ENCODE results near the gene GIT2. TPM values are rescaled to one million over a fixed set of nuclear protein-coding genes. Genes with fewer than 3 reads are reported as not detected.
"Not testable (repeated sequence)": the region's sequence is repeated elsewhere in the genome, so short reads cannot be mapped to it uniquely, and the experiment has no call there.

Gene GIT2
- total RNA-seq, 4 donors from 2014 or later = 25.3 to 64.0 (median 44.0) TPM

GRCh38 chr12:109932878-109933503 is 63.2 kb downstream of the GIT2 start:
- in situ Hi-C loops (cut with MboI; ENCODE audit: low pct_ligation_motif_present in 1 of 4, low pct_unique_long_range_greater_than_20kb in 1 of 4, low sequenced_read_pairs in 3 of 4) (no loop called here), intact Hi-C loops (cut with DNase I; ENCODE audit: low total_unique reads) (no loop called here)
- WGBS, 2 donors (ENCODE audit: low coverage in 1 of 2) = 66 to 72% methylated on average over 11 to 14 of the region's 14 CpGs
- Histone ChIP-seq H3K9me3 (no peaks in the 10 kb centered on the region), H3K4me1 (peaks cover 0 to 9% (median 3%) of the 10 kb centered on the region in 4 donors), H3K4me3 (no peak overlapping the region), H3K36me3 (peaks cover 0 to 49% (median 24%) of the 10 kb centered on the region in 4 donors), H3K27me3 (no peaks in the 10 kb centered on the region), H3K27ac (peak overlapping the region in 3 of 4 donors; percentile 7 to 30 (median 21))
- peak in 1 of 3 donors; percentile 44 for TF ChIP-seq POLR2AphosphoS5 (IDR thresholded peaks at IDR 0.05)
- TF ChIP-seq EP300 (IDR thresholded peaks at IDR 0.05; ENCODE audit: low read depth) = no peak
- no peak for TF ChIP-seq POLR2A (IDR thresholded peaks at IDR 0.05)
- DNase-seq = no peak

DNA sequence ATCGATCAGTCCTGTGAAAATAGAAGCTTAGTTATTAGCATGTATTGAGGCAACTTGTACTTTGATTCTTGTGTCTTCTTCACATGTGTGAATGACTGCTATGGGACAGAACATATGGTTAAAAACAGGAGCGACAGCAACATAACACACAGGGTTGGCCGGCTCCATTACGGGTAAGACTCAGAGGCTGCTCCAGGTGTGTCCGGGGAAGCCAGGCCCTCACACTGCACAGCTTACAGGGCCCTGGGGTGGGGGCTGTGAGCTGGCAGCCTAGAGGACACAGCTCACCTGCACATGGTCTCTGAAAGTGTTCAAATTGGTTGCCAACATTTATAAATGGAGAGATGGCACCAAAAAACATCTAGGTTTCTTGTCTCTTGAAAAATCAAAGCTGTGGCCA is 65.0 kb downstream of the GIT2 start:
- WGBS, 2 donors (ENCODE audit: low coverage in 1 of 2) = 92 to 100% methylated on average over 1 to 5 of the region's 5 CpGs
- Histone ChIP-seq H3K27ac (no peak overlapping the region), H3K27me3 (no peaks in the 10 kb centered on the region), H3K36me3 (peaks cover 0 to 34% (median 16%) of the 10 kb centered on the region in 4 donors), H3K4me1 (peaks cover 0 to 9% (median 3%) of the 10 kb centered on the region in 4 donors), H3K9me3 (no peaks in the 10 kb centered on the region), H3K4me3 (no peak overlapping the region)
- intact Hi-C loops (cut with DNase I; ENCODE audit: low total_unique reads) (no loop called here), in situ Hi-C loops (cut with MboI; ENCODE audit: low pct_ligation_motif_present in 1 of 4, low pct_unique_long_range_greater_than_20kb in 1 of 4, low sequenced_read_pairs in 3 of 4) (no loop called here)
- no peak for TF ChIP-seq POLR2A (IDR thresholded peaks at IDR 0.05)
- TF ChIP-seq EP300 (IDR thresholded peaks at IDR 0.05; ENCODE audit: low read depth) = no peak
- no peak for DNase-seq

GRCh38 chr12:109930028-109930800 is 66.0 kb downstream of the GIT2 start:
- Histone ChIP-seq H3K36me3 (peaks cover 0 to 29% (median 13%) of the 10 kb centered on the region in 4 donors), H3K9me3 (no peaks in the 10 kb centered on the region), H3K4me1 (peaks cover 0 to 9% (median 3%) of the 10 kb centered on the region in 4 donors), H3K27ac (no peak overlapping the region), H3K27me3 (no peaks in the 10 kb centered on the region), H3K4me3 (no peak overlapping the region)
- intact Hi-C loops (cut with DNase I; ENCODE audit: low total_unique reads) (no loop called here), in situ Hi-C loops (cut with MboI; ENCODE audit: low pct_ligation_motif_present in 1 of 4, low pct_unique_long_range_greater_than_20kb in 1 of 4, low sequenced_read_pairs in 3 of 4) (no loop called here)
- 37 to 75% methylated on average over 4 to 16 of the region's 16 CpGs for WGBS, 2 donors (ENCODE audit: low coverage in 1 of 2)
- no peak for DNase-seq
- TF ChIP-seq, protein P1, sequence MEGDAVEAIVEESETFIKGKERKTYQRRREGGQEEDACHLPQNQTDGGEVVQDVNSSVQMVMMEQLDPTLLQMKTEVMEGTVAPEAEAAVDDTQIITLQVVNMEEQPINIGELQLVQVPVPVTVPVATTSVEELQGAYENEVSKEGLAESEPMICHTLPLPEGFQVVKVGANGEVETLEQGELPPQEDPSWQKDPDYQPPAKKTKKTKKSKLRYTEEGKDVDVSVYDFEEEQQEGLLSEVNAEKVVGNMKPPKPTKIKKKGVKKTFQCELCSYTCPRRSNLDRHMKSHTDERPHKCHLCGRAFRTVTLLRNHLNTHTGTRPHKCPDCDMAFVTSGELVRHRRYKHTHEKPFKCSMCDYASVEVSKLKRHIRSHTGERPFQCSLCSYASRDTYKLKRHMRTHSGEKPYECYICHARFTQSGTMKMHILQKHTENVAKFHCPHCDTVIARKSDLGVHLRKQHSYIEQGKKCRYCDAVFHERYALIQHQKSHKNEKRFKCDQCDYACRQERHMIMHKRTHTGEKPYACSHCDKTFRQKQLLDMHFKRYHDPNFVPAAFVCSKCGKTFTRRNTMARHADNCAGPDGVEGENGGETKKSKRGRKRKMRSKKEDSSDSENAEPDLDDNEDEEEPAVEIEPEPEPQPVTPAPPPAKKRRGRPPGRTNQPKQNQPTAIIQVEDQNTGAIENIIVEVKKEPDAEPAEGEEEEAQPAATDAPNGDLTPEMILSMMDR (IDR thresholded peaks at IDR 0.05) = no peak
- TF ChIP-seq POLR2A (IDR thresholded peaks at IDR 0.05) (no peak), POLR2AphosphoS5 (IDR thresholded peaks at IDR 0.05) (no peak), EP300 (IDR thresholded peaks at IDR 0.05; ENCODE audit: low read depth) (no peak)

GRCh38 chr12:109929326-109929725 is 66.8 kb downstream of the GIT2 start:
- H3K9me3 ChIP-seq; H3K4me1 ChIP-seq; DNase-seq; H3K27ac ChIP-seq; intact Hi-C loops (cut with DNase I; ENCODE audit: low total_unique reads); H3K27me3 ChIP-seq; H3K4me3 ChIP-seq: not testable (repeated sequence)
- 80 to 87% methylated on average over 12 to 14 of the region's 14 CpGs for WGBS, 2 donors (ENCODE audit: low coverage in 1 of 2)
- in situ Hi-C loops (cut with MboI; ENCODE audit: low pct_ligation_motif_present in 1 of 4, low pct_unique_long_range_greater_than_20kb in 1 of 4, low sequenced_read_pairs in 3 of 4) = loop anchor here in 1 of 4 donors (10.0 kb wide), 1 partner anchor 75 kb away; no protein-coding TSS in a partner anchor
- H3K36me3 ChIP-seq = peaks cover 0 to 29% (median 13%) of the 10 kb centered on the region in 4 donors

DNA sequence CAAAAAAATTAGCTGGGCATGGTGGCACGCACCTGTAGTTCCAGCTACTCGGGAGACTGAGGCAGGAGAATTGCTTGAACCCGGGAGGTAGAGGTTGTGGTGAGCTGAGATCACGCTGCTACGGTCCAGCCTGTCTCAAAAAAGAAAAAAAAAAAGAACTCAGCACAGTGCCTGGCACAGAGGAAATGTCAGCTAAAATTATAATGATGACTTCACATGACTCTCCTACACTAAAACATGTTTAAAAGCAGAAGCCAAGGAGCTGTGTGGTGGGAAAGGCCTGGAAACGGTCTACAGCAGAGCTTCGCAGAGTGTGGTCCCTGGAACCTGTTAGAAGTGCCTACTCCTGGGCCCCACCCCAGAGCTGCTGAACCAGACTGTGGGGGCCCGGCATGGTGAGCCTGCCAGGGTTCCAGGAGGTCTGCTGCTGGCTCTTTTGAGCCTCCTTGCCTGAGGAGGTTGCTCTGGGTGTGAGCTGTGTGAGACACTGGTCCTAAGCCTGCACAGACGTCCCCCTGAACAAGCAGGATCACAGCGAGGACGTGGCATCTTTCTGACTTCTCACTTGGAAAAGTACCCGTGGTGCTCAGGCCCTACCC is 68.0 kb downstream of the GIT2 start:
- intact Hi-C loops (cut with DNase I; ENCODE audit: low total_unique reads) (no loop called here), in situ Hi-C loops (cut with MboI; ENCODE audit: low pct_ligation_motif_present in 1 of 4, low pct_unique_long_range_greater_than_20kb in 1 of 4, low sequenced_read_pairs in 3 of 4) (loop anchor here in 1 of 4 donors (10.0 kb wide), 1 partner anchor 73 kb away; no protein-coding TSS in a partner anchor)
- no peak overlapping the region for H3K4me3 ChIP-seq
- DNase-seq = no peak
- no peaks in the 10 kb centered on the region for H3K9me3 ChIP-seq
- H3K27me3 ChIP-seq = no peaks in the 10 kb centered on the region
- peaks cover 0 to 23% (median 9%) of the 10 kb centered on the region in 4 donors for H3K36me3 ChIP-seq
- 90 to 91% methylated on average over 8 to 12 of the region's 12 CpGs for WGBS, 2 donors (ENCODE audit: low coverage in 1 of 2)
- peaks cover 0 to 9% (median 3%) of the 10 kb centered on the region in 4 donors for H3K4me1 ChIP-seq
- TF ChIP-seq, protein P1 (IDR thresholded peaks at IDR 0.05) = no peak
- TF ChIP-seq EP300 (IDR thresholded peaks at IDR 0.05; ENCODE audit: low read depth) (no peak), POLR2A (IDR thresholded peaks at IDR 0.05) (no peak), POLR2AphosphoS5 (IDR thresholded peaks at IDR 0.05) (no peak)
- no peak overlapping the region for H3K27ac ChIP-seq

Data from transverse colon (tissue), 4 donors.